ENCODE results near the gene SND1. TPM values are rescaled to one million over a fixed set of nuclear protein-coding genes. Genes with fewer than 3 reads are reported as not detected.
A peak's percentile ranks its signal among the peaks of the same experiment; 100 is the strongest.

Gene SND1
- total RNA-seq, 1 experiment from 2014 or later, result 172 TPM

DNA sequence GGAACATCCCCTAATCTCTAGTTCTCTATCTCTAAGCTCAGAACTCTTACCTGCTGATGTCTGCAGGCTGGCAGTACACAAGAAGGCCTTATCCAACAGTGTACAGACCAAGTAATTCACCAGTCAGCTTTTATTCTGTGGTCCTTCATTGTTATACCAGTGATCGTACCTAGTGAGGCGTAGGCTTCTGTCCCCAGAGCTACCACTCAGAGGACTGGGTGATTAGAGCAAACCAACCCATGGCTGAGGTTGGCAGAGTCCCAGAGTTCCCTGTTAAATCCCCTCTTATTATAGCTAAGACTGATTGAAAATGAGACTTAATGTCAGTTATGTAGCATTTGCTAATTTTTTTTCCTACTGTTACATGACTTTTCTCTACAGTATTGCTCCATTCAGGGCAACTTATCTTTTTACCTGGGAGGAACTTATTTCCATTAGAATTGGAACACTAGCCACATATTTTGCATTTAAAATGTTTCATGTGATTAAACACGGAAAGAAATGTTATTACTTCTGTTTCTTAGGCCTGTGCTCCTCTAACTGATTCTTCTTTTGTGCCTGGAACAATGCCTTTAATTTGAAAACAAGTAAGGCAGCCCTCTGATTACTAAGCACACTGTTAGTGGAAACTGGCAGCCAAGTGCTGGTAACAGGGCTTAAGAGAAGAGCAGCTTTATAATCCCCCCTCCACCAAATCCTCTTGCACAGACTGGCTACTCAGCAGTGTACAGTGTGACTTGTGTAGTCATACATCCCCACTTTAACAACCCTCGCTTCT, 252.1 kb downstream of the SND1 start:
- no peak for DNase-seq (ENCODE audit: low read depth in 1 of 2, low spot score in 2 of 2)
- Histone ChIP-seq H3K27me3 (replicated peaks) (no peaks in the 10 kb centered on the region), H3K4me1 (replicated peaks) (peaks cover 52% of the 10 kb centered on the region), H3K36me3 (peaks cover 2% of the 10 kb centered on the region; the same call in 1 of the 2 replicates), H3K4me3 (no peak overlapping the region), H3K9me3 (replicated peaks) (no peaks in the 10 kb centered on the region), H3K27ac (no peak overlapping the region)

DNA sequence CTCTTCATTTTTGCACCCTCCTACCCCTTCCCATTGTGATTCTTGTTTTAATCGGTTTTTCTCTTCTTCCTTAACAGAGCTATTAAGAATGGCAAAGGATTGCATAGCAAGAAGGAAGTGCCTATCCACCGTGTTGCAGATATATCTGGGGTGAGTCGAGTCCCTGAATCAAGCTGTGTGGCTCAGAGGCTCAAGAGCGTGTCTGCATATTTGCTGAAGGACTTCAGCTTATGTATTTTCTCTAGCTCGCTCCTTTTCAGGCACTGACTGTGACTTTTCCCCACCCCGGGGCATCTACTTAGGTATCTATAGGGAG, 252.6 kb downstream of the SND1 start:
- H3K4me3 ChIP-seq, result no peak overlapping the region
- H3K27ac ChIP-seq, result no peak overlapping the region
- DNase-seq (ENCODE audit: low read depth in 1 of 2, low spot score in 2 of 2), result no peak
- no peaks in the 10 kb centered on the region for H3K27me3 ChIP-seq (replicated peaks)
- H3K4me1 ChIP-seq (replicated peaks), result peaks cover 52% of the 10 kb centered on the region
- H3K36me3 ChIP-seq, result peaks cover 2% of the 10 kb centered on the region; the same call in 1 of the 2 replicates
- no peaks in the 10 kb centered on the region for H3K9me3 ChIP-seq (replicated peaks)

DNA sequence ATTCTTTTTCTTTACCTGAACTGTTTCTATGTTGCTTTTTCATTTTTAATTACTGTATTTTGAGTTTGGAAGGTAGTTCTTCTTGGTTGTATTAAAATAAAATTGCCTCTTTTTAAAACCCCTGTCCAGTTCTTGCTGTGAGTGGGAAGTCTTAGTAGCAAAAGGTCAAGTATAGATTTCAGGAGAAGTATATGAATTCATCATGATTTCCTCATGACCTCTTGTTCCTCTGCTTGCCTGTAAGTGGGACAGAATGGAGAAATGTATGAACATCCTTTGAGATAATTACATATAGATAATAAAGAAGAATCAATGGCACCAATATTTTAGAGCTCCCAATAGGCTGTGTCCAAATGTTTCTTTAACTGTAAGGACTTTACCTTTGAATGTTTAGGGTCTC, 253.0 kb downstream of the SND1 start:
- no peak overlapping the region for H3K27ac ChIP-seq

DNA sequence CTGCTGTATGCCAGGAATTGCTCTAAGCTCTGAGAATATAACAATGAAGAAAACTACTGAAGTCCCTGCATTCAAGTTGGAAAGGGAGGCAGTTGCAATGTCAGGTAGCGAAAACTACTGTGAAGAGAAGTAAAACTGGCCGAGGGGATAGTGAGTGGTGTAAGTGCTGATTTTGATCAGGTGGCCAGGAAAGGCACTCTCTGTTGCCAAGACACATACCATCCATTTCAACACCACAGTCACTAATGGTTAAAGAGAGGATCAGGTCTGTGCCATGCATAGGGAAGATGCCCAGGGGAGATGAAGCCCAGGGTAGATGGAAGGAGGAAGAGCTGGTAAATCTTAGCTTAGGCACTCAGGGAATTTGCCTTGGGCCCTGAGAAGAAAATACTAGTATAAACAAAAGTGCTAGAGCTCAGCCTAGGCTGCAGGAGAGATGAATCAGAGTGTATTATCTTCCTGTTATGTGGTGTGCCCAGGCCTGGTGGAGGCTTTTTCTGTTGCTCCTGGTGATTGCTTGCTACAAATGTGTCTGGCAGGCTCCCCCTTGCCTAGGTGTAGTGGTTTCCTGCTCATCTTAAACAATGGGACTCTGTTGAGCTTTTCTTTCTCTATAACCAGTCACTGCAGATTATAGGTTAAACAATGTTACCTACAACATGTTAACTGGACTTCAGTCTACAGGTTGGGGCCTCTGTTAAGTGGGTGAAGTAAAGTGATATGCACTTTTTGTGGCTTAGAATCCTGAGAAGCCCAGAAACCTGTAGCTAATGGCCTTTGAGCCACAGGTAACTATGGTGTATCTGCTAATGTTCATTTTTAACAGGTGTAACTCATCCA, 253.7 kb downstream of the SND1 start:
- DNase-seq (ENCODE audit: low read depth in 1 of 2, low spot score in 2 of 2), result peak in 1 of 2 experiments; percentile 36
- Histone ChIP-seq H3K9me3 (replicated peaks) (no peaks in the 10 kb centered on the region), H3K27ac (no peak overlapping the region; the same call in 1 of the 2 replicates), H3K36me3 (peaks cover 2% of the 10 kb centered on the region; the same call in 1 of the 2 replicates), H3K4me1 (replicated peaks) (peaks cover 48% of the 10 kb centered on the region), H3K4me3 (no peak overlapping the region), H3K27me3 (replicated peaks) (no peaks in the 10 kb centered on the region)

More for the DNA sequence above, 253.0 kb downstream of the SND1 start:
- Histone ChIP-seq H3K4me1 (replicated peaks) (peaks cover 52% of the 10 kb centered on the region), H3K9me3 (replicated peaks) (no peaks in the 10 kb centered on the region), H3K27me3 (replicated peaks) (no peaks in the 10 kb centered on the region), H3K4me3 (no peak overlapping the region), H3K36me3 (peaks cover 2% of the 10 kb centered on the region; the same call in 1 of the 2 replicates)
- DNase-seq (ENCODE audit: low read depth in 1 of 2, low spot score in 2 of 2), result no peak

DNA sequence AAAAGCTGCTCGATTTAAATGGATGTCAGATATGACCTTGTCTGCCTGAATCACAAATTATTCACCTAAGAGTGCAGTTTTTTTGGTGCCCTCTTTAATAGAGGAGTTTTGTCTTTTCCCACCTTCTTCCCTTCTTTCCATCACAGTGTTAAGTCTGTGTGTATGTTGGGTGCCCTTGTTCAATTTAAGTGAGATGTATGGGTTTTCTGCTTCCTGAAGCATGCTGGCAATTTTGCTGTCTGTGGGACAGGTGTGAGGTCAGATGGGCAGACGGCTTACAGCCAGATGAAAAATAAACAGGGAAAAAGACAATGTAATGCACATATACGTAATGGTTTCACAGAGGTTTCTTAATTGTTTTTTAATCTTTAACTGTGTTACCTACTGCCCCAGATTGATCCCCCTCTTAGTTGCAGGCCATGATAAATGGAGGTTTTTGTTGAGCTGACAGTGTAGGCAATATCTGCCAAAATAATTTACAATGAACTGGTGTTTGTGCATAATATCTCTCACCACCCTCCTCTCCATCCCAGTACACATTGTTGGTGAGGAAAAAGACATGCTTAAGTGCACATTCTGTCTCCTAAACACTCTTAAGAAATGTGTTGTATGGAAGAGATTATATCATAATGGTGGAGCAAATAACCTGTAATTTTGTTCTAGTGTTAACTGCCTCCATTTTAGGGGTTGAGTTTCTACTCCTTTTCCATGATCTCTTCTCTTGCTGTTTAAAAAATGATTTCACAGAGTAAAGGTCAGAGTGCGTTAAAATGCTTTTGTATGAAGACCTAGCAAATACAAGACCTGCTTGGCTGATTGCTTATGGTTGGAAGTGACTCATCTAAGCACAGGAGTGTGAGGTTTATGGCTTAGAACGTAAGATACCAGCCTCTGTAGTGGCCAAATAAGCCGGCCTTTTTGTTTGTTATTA, 255.4 kb downstream of the SND1 start:
- no peak for DNase-seq (ENCODE audit: low read depth in 1 of 2, low spot score in 2 of 2)
- no peak overlapping the region for H3K4me3 ChIP-seq
- H3K36me3 ChIP-seq, result peaks cover 2% of the 10 kb centered on the region; the same call in 1 of the 2 replicates
- H3K27me3 ChIP-seq (replicated peaks), result no peaks in the 10 kb centered on the region
- no peaks in the 10 kb centered on the region for H3K9me3 ChIP-seq (replicated peaks)
- no peak overlapping the region for H3K27ac ChIP-seq
- peaks cover 31% of the 10 kb centered on the region for H3K4me1 ChIP-seq (replicated peaks)

DNA sequence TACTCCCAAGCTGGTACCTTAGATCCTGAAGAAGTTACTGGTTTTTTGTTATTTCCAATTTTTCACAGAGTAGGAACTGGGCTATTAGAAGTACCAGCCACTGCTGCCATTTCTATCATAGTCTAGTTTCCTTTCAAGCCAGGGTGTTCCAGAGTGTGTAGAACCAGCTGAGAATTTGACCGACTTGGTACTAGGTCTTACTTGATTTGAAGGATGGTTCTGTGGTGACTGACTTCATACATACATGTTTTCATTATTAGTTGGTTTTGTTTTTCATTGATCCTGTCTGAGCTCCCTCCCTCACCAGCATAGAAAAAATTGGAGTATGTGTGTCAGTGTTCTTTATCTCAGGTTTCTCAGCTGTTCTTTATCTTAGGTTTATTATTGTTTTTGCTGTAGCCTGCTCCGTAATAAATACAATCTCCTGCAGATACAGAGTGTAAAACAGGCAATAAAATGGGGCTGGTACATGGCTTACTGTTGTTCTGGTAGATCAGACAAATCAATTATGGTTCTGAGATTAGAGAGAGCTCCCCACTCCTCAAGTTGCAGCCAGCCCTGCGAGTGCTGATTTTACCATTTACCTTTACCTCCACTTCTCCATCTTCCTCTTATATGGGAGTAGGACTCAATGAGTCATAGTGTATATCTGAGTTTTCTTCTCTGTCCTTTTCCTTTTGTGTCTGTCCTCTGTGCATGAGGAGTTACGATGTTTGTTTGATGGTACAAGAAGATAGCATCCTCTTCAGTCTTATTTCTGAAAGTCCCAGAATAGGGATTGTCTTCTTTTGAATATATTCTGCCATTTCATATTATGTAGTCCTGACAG, 256.6 kb downstream of the SND1 start:
- Histone ChIP-seq H3K4me3 (no peak overlapping the region), H3K27me3 (replicated peaks) (no peaks in the 10 kb centered on the region), H3K9me3 (replicated peaks) (no peaks in the 10 kb centered on the region), H3K27ac (no peak overlapping the region), H3K36me3 (peaks cover 2% of the 10 kb centered on the region; the same call in 1 of the 2 replicates), H3K4me1 (replicated peaks) (peaks cover 32% of the 10 kb centered on the region)
- DNase-seq (ENCODE audit: low read depth in 1 of 2, low spot score in 2 of 2), result no peak

DNA sequence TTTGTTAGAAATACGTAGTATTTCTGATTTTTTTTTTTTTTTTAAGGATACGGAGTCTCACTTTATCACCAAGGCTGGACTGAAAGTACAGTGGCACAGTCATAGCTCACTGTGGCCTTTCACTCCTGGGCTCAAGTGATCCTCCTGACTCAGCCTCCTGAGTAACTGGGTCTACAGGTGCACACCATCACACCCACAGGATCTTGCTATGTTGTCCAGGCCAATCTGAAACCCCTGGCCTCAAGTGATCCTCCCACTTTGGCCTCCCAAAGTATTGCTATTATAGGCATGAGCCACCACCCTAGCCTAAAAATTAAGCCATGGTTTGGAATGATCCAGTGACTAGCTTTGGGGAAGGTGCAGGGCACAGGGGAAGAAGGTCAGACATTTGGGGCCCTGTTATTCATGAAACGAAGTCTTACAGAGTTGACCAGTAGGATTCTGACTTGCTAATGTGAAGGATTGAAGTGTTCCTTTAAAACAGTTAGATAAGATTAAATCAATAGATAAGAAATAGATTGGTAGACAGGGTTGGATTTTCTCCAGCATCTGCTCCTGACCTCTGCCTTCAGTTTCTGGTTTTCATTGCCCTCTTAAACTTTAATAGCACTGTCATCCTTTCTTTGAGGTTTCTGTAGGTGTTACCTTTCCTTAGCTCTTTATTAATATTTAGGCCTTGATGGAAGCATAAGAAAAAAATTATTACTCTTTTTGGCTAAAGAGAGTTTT, 257.6 kb downstream of the SND1 start:
- H3K4me3 ChIP-seq, result no peak overlapping the region
- peaks cover 31% of the 10 kb centered on the region for H3K4me1 ChIP-seq (replicated peaks)
- no peak for DNase-seq (ENCODE audit: low read depth in 1 of 2, low spot score in 2 of 2)
- H3K36me3 ChIP-seq, result peaks cover 2% of the 10 kb centered on the region; the same call in 1 of the 2 replicates
- no peak overlapping the region for H3K27ac ChIP-seq
- no peaks in the 10 kb centered on the region for H3K27me3 ChIP-seq (replicated peaks)
- H3K9me3 ChIP-seq (replicated peaks), result no peaks in the 10 kb centered on the region

DNA sequence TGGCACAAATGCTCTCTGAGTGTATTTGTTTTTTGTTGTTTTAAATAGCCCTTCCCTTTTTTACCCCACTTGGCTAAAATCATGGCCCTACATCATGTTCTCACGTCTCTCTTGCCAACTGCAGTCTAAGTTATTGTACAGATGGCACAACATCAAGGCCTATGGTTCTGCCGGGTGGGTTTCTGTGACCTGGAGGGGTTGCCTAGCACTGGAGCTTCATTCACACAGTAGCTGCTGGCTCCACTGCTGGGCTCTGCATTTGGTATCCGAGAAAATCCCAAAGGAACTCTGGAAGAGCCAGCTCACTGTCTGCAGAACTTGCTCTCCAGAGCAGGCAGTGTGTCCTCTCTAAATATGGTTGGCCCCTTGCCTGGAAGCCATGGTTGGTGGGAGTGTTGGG, 258.7 kb downstream of the SND1 start:
- H3K9me3 ChIP-seq (replicated peaks), result no peaks in the 10 kb centered on the region

DNA sequence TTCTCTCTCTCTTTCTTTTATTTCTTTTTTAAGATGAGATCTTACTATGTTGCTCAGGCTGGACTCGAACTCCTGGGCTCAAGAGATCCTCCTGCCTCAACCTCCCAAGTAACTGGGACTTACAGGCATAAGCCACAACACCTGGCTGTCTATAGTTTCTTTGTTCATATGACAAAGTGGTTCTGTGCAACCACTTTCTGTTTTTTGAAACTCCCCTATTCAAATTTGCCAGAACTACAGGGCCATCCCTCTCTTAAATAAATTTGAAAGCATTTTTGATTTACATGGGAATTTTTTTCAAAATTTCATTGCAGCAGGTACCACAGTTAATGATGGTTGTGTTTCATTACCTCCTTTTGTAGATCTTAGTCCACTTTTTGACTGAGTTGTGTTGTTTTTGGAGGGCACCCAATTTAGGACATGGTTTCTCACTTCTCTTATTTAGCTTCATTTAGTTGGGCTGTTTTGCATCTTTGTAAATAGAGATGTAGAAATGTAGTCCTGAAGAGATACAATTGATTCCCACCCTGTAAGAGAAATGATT, 260.0 kb downstream of the SND1 start:
- no peak overlapping the region for H3K27ac ChIP-seq
- H3K27me3 ChIP-seq (replicated peaks), result no peaks in the 10 kb centered on the region
- no peak overlapping the region for H3K4me3 ChIP-seq
- no peak for DNase-seq (ENCODE audit: low read depth in 1 of 2, low spot score in 2 of 2)
- peaks cover 17% of the 10 kb centered on the region for H3K4me1 ChIP-seq (replicated peaks)
- H3K36me3 ChIP-seq, result no peaks in the 10 kb centered on the region
- no peaks in the 10 kb centered on the region for H3K9me3 ChIP-seq (replicated peaks)

More for the DNA sequence above, 258.7 kb downstream of the SND1 start:
- H3K27me3 ChIP-seq (replicated peaks), result no peaks in the 10 kb centered on the region
- peaks cover 22% of the 10 kb centered on the region for H3K4me1 ChIP-seq (replicated peaks)
- no peak overlapping the region for H3K4me3 ChIP-seq
- H3K36me3 ChIP-seq, result no peaks in the 10 kb centered on the region
- no peak overlapping the region for H3K27ac ChIP-seq
- no peak for DNase-seq (ENCODE audit: low read depth in 1 of 2, low spot score in 2 of 2)

DNA sequence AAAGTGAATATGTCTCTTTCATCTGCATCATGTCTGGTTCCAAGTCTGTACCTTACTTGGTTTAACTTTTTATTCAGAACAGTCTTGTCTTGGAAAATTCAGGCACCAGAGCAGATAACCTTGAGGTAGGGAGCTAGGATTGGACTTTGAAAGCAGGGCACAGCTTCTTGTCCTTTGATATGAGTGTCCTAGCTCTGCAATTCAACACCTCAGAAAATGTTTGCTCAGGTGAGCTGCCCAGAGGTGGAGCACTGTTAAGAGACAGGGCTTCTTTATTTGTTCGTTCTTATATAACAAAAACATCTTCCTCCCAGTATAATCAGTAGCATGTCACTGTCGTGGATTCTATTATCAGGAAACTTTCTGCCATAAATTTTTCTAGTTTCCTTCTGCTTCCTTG, 260.9 kb downstream of the SND1 start:
- Histone ChIP-seq H3K36me3 (no peaks in the 10 kb centered on the region), H3K27me3 (replicated peaks) (no peaks in the 10 kb centered on the region), H3K4me3 (no peak overlapping the region), H3K27ac (no peak overlapping the region), H3K4me1 (replicated peaks) (peaks cover 11% of the 10 kb centered on the region), H3K9me3 (replicated peaks) (no peaks in the 10 kb centered on the region)
- DNase-seq (ENCODE audit: low read depth in 1 of 2, low spot score in 2 of 2), result no peak

DNA sequence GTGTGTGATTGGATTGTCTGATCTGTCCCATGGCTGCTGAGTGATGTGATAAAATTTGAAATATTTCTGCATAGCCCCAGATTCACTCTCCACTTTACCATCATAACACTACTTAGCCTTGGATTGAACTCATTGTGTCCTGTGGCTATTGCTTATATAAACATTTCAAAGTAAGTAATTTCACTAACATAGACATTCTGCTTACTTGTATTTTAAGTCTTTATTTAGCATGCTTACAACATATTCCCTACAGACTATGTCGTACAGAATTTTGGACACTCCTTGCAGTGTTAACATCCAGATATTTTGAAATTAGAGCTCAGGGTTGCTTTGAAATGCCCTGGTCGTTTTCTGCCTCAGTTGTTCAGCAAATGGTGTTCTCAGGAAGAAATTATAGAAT, 261.7 kb downstream of the SND1 start:
- H3K4me3 ChIP-seq, result no peak overlapping the region
- H3K36me3 ChIP-seq, result no peaks in the 10 kb centered on the region
- no peak for DNase-seq (ENCODE audit: low read depth in 1 of 2, low spot score in 2 of 2)
- no peaks in the 10 kb centered on the region for H3K9me3 ChIP-seq (replicated peaks)
- H3K4me1 ChIP-seq (replicated peaks), result peaks cover 10% of the 10 kb centered on the region
- no peak overlapping the region for H3K27ac ChIP-seq
- H3K27me3 ChIP-seq (replicated peaks), result no peaks in the 10 kb centered on the region

DNA sequence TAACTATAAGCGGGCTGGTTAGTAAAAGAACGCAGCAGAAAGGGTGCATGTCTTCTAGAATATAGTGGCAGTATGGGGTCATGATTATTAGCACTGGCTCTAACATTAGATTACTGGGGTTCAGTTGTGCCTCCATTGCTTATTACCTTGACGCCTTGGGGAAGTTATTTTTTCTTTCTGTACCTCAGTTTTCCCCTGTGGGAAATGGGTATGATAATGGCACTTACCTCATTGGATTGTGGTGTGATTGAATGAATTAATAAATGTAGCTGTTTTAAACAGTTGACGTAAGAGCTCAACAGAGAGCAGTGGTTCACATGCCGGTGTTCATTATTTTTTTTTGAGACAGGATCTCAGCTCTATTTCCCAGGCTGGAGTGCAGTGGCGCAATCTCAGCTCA, 262.7 kb downstream of the SND1 start:
- Histone ChIP-seq H3K4me1 (replicated peaks) (peaks cover 10% of the 10 kb centered on the region), H3K36me3 (no peaks in the 10 kb centered on the region), H3K9me3 (replicated peaks) (no peaks in the 10 kb centered on the region), H3K4me3 (no peak overlapping the region), H3K27ac (no peak overlapping the region), H3K27me3 (replicated peaks) (no peaks in the 10 kb centered on the region)
- DNase-seq (ENCODE audit: low read depth in 1 of 2, low spot score in 2 of 2), result no peak
